Astrocyte (in vitro differentiated cells and primary cell): ENCODE results near the gene OR10A5. TPM values are rescaled to one million over a fixed set of nuclear protein-coding genes. Genes with fewer than 3 reads are reported as not detected.

Experiments
- DNase-seq: peaks from one replicate; pipeline ENCODE4 v3.0.0-alpha.2; 2010; ENCODE audit warnings: low read depth
- FAIRE-seq: peaks from 2 replicates; lab custom pipeline; 2011; peaks lifted over from hg19 to GRCh38; lab: Jason Lieb, UNC
- H2AFZ ChIP-seq: 2 replicates; pipeline ENCODE4 v1.6.0; 2012; ENCODE audit warnings: low read depth, low read length, inconsistent platforms
- H3K27ac ChIP-seq: 2 replicates; pipeline ENCODE4 v1.5.1; 2011; ENCODE audit warnings: low read depth, low read length, inconsistent platforms
- H3K27me3 ChIP-seq: 2 replicates; pipeline ENCODE4 v1.6.0; 2011; ENCODE audit warnings: low read length, inconsistent platforms; ENCODE audit not compliant: insufficient read depth
- H3K36me3 ChIP-seq: 2 replicates; pipeline ENCODE4 v1.5.1; 2011; ENCODE audit warnings: low read length, inconsistent platforms; ENCODE audit not compliant: insufficient read depth
- H3K4me1 ChIP-seq: 2 replicates; pipeline ENCODE4 v1.5.1; 2011; ENCODE audit warnings: low read length, inconsistent platforms; ENCODE audit not compliant: insufficient read depth
- H3K4me2 ChIP-seq: 2 replicates; pipeline ENCODE4 v1.6.0; 2012; ENCODE audit warnings: low read length, inconsistent platforms
- H3K4me3 ChIP-seq: 2 replicates; pipeline ENCODE4 v1.5.1; 2011; ENCODE audit warnings: low read depth, mild to moderate bottlenecking, low read length, inconsistent platforms; ENCODE audit not compliant: insufficient read depth
- H3K79me2 ChIP-seq: 2 replicates; pipeline ENCODE4 v1.6.0; 2012; ENCODE audit warnings: mild to moderate bottlenecking, low read length, inconsistent platforms; ENCODE audit not compliant: insufficient read depth
- H3K9ac ChIP-seq: 2 replicates; pipeline ENCODE4 v1.6.0; 2012; ENCODE audit warnings: mild to moderate bottlenecking, low read length, inconsistent platforms
- H3K9me3 ChIP-seq: 2 replicates; pipeline ENCODE4 v1.5.1; 2012; ENCODE audit warnings: low read depth, mild to moderate bottlenecking, low read length, inconsistent platforms; ENCODE audit not compliant: insufficient read depth
- H4K20me1 ChIP-seq: 2 replicates; pipeline ENCODE4 v1.6.0; 2012; ENCODE audit warnings: low read length, inconsistent platforms; ENCODE audit not compliant: insufficient read depth
- H3K27ac Mint-ChIP-seq: one replicate; pipeline ENCODE4 v1.8.0; 2021; ENCODE audit warnings: mild to moderate bottlenecking, mixed read lengths; ENCODE audit not compliant: unreplicated experiment
- H3K27me3 Mint-ChIP-seq: one replicate; pipeline ENCODE4 v1.8.0; 2021; ENCODE audit warnings: low read depth, mixed read lengths; ENCODE audit not compliant: unreplicated experiment
- H3K36me3 Mint-ChIP-seq: one replicate; pipeline ENCODE4 v1.8.0; 2021; ENCODE audit warnings: low read depth, mixed read lengths; ENCODE audit not compliant: unreplicated experiment
- H3K4me1 Mint-ChIP-seq: one replicate; pipeline ENCODE4 v1.8.0; 2021; ENCODE audit warnings: low read depth, mixed read lengths; ENCODE audit not compliant: unreplicated experiment
- H3K4me3 Mint-ChIP-seq: one replicate; pipeline ENCODE4 v1.8.0; 2021; ENCODE audit warnings: mild to moderate bottlenecking, moderate library complexity, mixed read lengths; ENCODE audit not compliant: unreplicated experiment
- H3K9me3 Mint-ChIP-seq: one replicate; pipeline ENCODE4 v1.8.0; 2021; ENCODE audit warnings: mild to moderate bottlenecking, mixed read lengths; ENCODE audit not compliant: unreplicated experiment
- CTCF ChIP-seq: IDR thresholded peaks from 2 replicates; pipeline ENCODE4 v1.5.1; 2011; ENCODE audit warnings: low read depth, mild to moderate bottlenecking, inconsistent platforms, low read length, moderate library complexity; ENCODE audit not compliant: insufficient read depth
- EZH2 ChIP-seq: IDR thresholded peaks from 2 replicates; pipeline ENCODE4 v1.6.1; 2012; ENCODE audit warnings: mild to moderate bottlenecking, low read length, inconsistent platforms; ENCODE audit not compliant: insufficient read depth
- total RNA-seq: library from RNA; stranded (reverse); gene quantifications from 2 replicates; pipeline ENCODE4 v1.2.1, GENCODE V29; 2021

The OR10A5 gene
- total RNA-seq, 1 donor from 2014 or later, result not detected

DNA sequence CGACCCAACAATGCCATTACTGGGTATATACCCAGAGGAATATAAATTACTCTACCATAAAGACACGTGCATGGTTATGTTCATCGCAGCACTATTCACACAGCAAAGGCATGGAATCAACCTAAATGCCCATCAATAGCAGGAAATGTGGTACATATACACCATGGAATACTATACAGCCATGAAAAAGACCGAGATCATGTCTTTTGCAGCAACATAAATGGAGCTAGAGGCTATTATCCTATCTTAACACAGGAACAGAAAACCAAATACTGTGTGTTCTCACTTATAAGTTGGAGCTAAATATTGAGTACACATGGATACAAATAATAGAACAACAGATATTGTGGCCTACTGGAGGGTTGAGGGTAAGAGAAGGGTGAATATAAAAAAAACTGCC is 43.3 kb downstream of the OR10A5 start:
- no peak overlapping the region for H3K4me2 ChIP-seq
- no peaks in the 10 kb centered on the region for H3K36me3 Mint-ChIP-seq
- H3K36me3 ChIP-seq, result no peaks in the 10 kb centered on the region
- no peaks in the 10 kb centered on the region for H3K27me3 ChIP-seq
- no peak for FAIRE-seq
- no peak overlapping the region for H3K27ac ChIP-seq
- no peak overlapping the region for H3K9ac ChIP-seq
- no peaks in the 10 kb centered on the region for H4K20me1 ChIP-seq
- H3K9me3 Mint-ChIP-seq, result no peaks in the 10 kb centered on the region
- DNase-seq, result no peak
- no peak overlapping the region for H3K4me3 ChIP-seq
- H3K9me3 ChIP-seq, result no peaks in the 10 kb centered on the region
- no peaks in the 10 kb centered on the region for H3K79me2 ChIP-seq
- TF ChIP-seq EZH2 (no peak), CTCF (no peak)
- H3K4me1 Mint-ChIP-seq, result no peaks in the 10 kb centered on the region
- no peaks in the 10 kb centered on the region for H3K27me3 Mint-ChIP-seq
- H3K4me1 ChIP-seq, result no peaks in the 10 kb centered on the region
- no peak overlapping the region for H2AFZ ChIP-seq
- no peak overlapping the region for H3K4me3 Mint-ChIP-seq
- H3K27ac Mint-ChIP-seq, result no peak overlapping the region

DNA sequence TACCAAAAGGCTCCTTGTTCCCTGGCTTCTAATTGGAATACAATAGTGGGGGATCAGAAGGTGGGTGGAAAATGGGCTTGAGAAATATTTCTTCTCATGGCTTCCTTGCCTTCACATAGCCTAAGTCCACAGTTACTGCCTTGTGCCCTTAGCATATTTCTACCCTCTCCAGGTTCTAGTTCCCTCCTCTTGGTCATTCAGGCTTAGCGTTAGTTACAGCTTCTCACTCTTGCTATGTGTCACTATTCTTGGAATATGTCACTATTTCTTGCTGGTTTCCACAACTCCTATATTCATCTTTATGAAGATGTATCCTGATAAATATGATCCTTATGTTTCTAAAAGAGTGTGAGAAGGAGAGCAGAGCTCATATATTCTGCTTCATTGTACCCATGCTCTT is 44.4 kb downstream of the OR10A5 start:
- no peaks in the 10 kb centered on the region for H3K36me3 ChIP-seq
- no peak for DNase-seq
- no peak overlapping the region for H3K9ac ChIP-seq
- H3K9me3 Mint-ChIP-seq, result no peaks in the 10 kb centered on the region
- H3K27ac Mint-ChIP-seq, result no peak overlapping the region
- no peaks in the 10 kb centered on the region for H3K27me3 Mint-ChIP-seq
- H3K27me3 ChIP-seq, result no peaks in the 10 kb centered on the region
- no peaks in the 10 kb centered on the region for H3K9me3 ChIP-seq
- no peak overlapping the region for H3K4me3 Mint-ChIP-seq
- no peak overlapping the region for H2AFZ ChIP-seq
- TF ChIP-seq CTCF (no peak), EZH2 (no peak)
- no peaks in the 10 kb centered on the region for H3K79me2 ChIP-seq
- H3K27ac ChIP-seq, result no peak overlapping the region
- H4K20me1 ChIP-seq, result no peaks in the 10 kb centered on the region
- no peaks in the 10 kb centered on the region for H3K4me1 Mint-ChIP-seq
- FAIRE-seq, result no peak
- no peaks in the 10 kb centered on the region for H3K36me3 Mint-ChIP-seq
- H3K4me1 ChIP-seq, result no peaks in the 10 kb centered on the region
- H3K4me3 ChIP-seq, result no peak overlapping the region
- no peak overlapping the region for H3K4me2 ChIP-seq

- DNase-seq, result no peak
- Histone ChIP-seq H4K20me1 (no peaks in the 10 kb centered on the region), H3K9me3 (no peaks in the 10 kb centered on the region), H3K27ac (no peak within 1 kb of the TSS), H3K79me2 (no peaks in the 10 kb centered on the region), H2AFZ (no peak within 1 kb of the TSS), H3K4me1 (no peaks in the 10 kb centered on the region), H3K9ac (no peak within 1 kb of the TSS), H3K4me3 (no peak within 1 kb of the TSS), H3K4me2 (no peak within 1 kb of the TSS), H3K27me3 (no peaks in the 10 kb centered on the region), H3K36me3 (no peaks in the 10 kb centered on the region)
- Mint-ChIP-seq H3K9me3 (no peaks in the 10 kb centered on the region), H3K4me3 (no peak within 1 kb of the TSS), H3K4me1 (no peaks in the 10 kb centered on the region), H3K36me3 (no peaks in the 10 kb centered on the region), H3K27ac (no peak within 1 kb of the TSS), H3K27me3 (no peaks in the 10 kb centered on the region)
- no peak for FAIRE-seq
- TF ChIP-seq CTCF (no peak), EZH2 (no peak)
These were observed 46.9 kb downstream of the OR10A5 start, which contains the start of gene OR2D2 for GRCh38 chr11:6892400-6892799. Gene OR2D2 (minus strand): TSS chr11:6892500. CDS start chr11:6892500, 0 bp downstream.
